Measurements from ENCODE around the gene PGM2L1.

Gene PGM2L1

GRCh38 chr11:74325649-74326645 is 72.3 kb downstream of the PGM2L1 start:
- H2AFZ ChIP-seq (ENCODE audit: low read depth, low read length, severe bottlenecking), result no peak overlapping the region
- H3K9me3 ChIP-seq (ENCODE audit: insufficient read depth, low read length), result no peaks in the 10 kb centered on the region
- H3K36me3 ChIP-seq (ENCODE audit: low read length), result no peaks in the 10 kb centered on the region
- H3K79me2 ChIP-seq (ENCODE audit: insufficient read depth, low read length), result no peaks in the 10 kb centered on the region
- no peak overlapping the region for H3K4me2 ChIP-seq (ENCODE audit: low read depth, low read length, poor library complexity, severe bottlenecking)
- H3F3A ChIP-seq (ENCODE audit: insufficient read depth), result no peaks in the 10 kb centered on the region
- no peak overlapping the region for H3K9ac ChIP-seq (ENCODE audit: low read length)
- H3K27me3 ChIP-seq (ENCODE audit: low read length), result no peaks in the 10 kb centered on the region
- H4K20me1 ChIP-seq (ENCODE audit: low read depth, low read length), result no peaks in the 10 kb centered on the region
- no peak overlapping the region for H3K4me3 ChIP-seq (ENCODE audit: insufficient read depth, low read length, poor library complexity, severe bottlenecking)
- TF ChIP-seq EZH2phosphoT487 (conservative IDR thresholded peaks at IDR 0.05; ENCODE audit: low read length), result no peak
- TF ChIP-seq CTCF (IDR thresholded peaks at IDR 0.05; ENCODE audit: insufficient read depth, low read length, poor library complexity, severe bottlenecking), result no peak
- no peaks in the 10 kb centered on the region for H3K9me2 ChIP-seq (replicated peaks; ENCODE audit: insufficient read depth, low read length)
- H3K27ac ChIP-seq (ENCODE audit: low read depth, low read length), result no peak overlapping the region

- no peak for TF ChIP-seq EZH2phosphoT487 (conservative IDR thresholded peaks at IDR 0.05; ENCODE audit: low read length)
- no peak for TF ChIP-seq CTCF (IDR thresholded peaks at IDR 0.05; ENCODE audit: insufficient read depth, low read length, poor library complexity, severe bottlenecking)
- Histone ChIP-seq H3F3A (ENCODE audit: insufficient read depth) (no peaks in the 10 kb centered on the region), H3K79me2 (ENCODE audit: insufficient read depth, low read length) (no peaks in the 10 kb centered on the region), H3K9me2 (replicated peaks; ENCODE audit: insufficient read depth, low read length) (no peaks in the 10 kb centered on the region), H3K36me3 (ENCODE audit: low read length) (no peaks in the 10 kb centered on the region), H3K27me3 (ENCODE audit: low read length) (no peaks in the 10 kb centered on the region), H3K4me3 (ENCODE audit: insufficient read depth, low read length, poor library complexity, severe bottlenecking) (no peak overlapping the region), H3K9ac (ENCODE audit: low read length) (no peak overlapping the region), H3K9me3 (ENCODE audit: insufficient read depth, low read length) (0 out of 2 replicates have a peak, but pooled peaks cover under 1% of the 10 kb centered on the region), H4K20me1 (ENCODE audit: low read depth, low read length) (no peaks in the 10 kb centered on the region), H3K4me2 (ENCODE audit: low read depth, low read length, poor library complexity, severe bottlenecking) (no peak overlapping the region), H2AFZ (ENCODE audit: low read depth, low read length, severe bottlenecking) (no peak overlapping the region), H3K27ac (ENCODE audit: low read depth, low read length) (no peak overlapping the region)
Observed at GRCh38 chr11:74322667-74323066, 75.6 kb downstream of the PGM2L1 start.

GRCh38 chr11:74321487-74322188 is 76.6 kb downstream of the PGM2L1 start:
- H3K79me2 ChIP-seq (ENCODE audit: insufficient read depth, low read length), result no peaks in the 10 kb centered on the region
- H3K36me3 ChIP-seq (ENCODE audit: low read length), result no peaks in the 10 kb centered on the region; the same call in 1 of the 2 replicates
- no peak for TF ChIP-seq EZH2phosphoT487 (conservative IDR thresholded peaks at IDR 0.05; ENCODE audit: low read length)
- TF ChIP-seq CTCF (IDR thresholded peaks at IDR 0.05; ENCODE audit: insufficient read depth, low read length, poor library complexity, severe bottlenecking), result peak; percentile 85
- no peaks in the 10 kb centered on the region for H3F3A ChIP-seq (ENCODE audit: insufficient read depth)
- no peaks in the 10 kb centered on the region for H3K27me3 ChIP-seq (ENCODE audit: low read length)
- peak overlapping the region; percentile 3 for H2AFZ ChIP-seq (ENCODE audit: low read depth, low read length, severe bottlenecking)
- H3K9me2 ChIP-seq (replicated peaks; ENCODE audit: insufficient read depth, low read length), result no peaks in the 10 kb centered on the region
- H3K4me3 ChIP-seq (ENCODE audit: insufficient read depth, low read length, poor library complexity, severe bottlenecking), result no peak overlapping the region
- H3K9me3 ChIP-seq (ENCODE audit: insufficient read depth, low read length), result peaks cover 10% of the 10 kb centered on the region; the same call in 1 of the 2 replicates
- no peak overlapping the region for H3K4me2 ChIP-seq (ENCODE audit: low read depth, low read length, poor library complexity, severe bottlenecking)
- no peaks in the 10 kb centered on the region for H4K20me1 ChIP-seq (ENCODE audit: low read depth, low read length)
- H3K27ac ChIP-seq (ENCODE audit: low read depth, low read length), result no peak overlapping the region
- no peak overlapping the region for H3K9ac ChIP-seq (ENCODE audit: low read length)
